HG02610 (cell line): ENCODE measurements around the gene GALNT13.
"Not testable (repeated sequence)": the region's sequence is repeated elsewhere in the genome, so short reads cannot be mapped to it uniquely, and the experiment has no call there.

Experiments used
- ATAC-seq: cut with Tn5 transposase; IDR thresholded peaks from one replicate; pipeline ENCODE4 v1.9.1; 2021; ENCODE audit warnings: mild to moderate bottlenecking, moderate library complexity; ENCODE audit not compliant: unreplicated experiment

Gene GALNT13

DNA sequence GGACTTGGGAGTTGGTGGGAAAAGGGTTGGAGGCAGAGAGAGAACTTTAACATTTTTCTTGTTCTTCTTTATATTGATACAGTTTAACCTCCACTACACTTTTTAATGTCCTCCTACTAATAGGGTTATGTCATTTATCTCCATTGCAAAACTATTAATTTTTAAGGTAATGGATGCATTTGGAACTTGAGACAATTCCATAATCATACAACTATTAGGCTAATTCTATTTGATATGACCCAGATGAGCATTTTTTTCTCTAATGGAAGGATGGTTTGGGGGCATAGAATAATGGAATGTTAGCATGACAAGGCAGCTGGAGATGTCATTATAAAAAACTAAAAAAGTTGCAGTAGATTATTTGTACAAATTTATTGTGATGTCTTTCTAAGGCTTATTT is 587.6 kb downstream of the GALNT13 start:
- ATAC-seq: no peak

DNA sequence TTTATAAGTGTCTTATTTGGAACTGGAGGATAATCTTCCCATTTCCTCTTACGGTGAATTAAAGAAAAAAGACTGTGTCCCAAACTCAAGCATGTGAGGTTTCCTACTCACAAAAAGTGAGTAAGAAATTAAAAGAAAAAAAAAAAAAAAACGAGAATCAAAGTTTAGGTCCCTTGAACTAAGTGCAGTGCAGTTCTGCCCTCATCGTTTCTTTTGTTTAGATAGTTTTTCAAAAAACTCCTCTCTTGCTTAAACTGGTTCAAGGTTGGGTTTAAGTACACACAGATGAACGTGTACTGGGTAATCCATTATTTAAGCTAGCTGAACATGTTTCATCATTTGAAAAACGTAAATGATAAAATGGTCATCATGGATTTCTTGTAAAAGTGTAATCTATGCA is 590.9 kb downstream of the GALNT13 start:
- no peak for ATAC-seq

DNA sequence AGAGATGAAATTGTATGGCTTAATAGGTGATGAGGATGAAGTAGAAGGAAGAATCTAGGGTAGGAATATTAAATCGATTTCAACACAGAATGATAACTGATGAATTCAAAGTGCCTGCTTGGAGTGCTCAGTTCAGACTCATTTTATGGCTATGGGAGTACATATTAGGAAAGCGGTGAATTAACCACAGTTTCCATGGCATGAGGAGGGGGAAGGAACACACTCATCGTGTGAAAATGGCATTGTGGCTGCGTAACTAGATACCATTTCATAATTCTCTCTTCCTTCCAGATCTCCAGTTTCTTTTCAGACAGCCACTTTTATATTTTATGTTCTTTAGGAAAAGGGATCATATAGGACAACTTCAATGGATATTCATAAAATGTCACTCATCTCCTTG is 594.5 kb downstream of the GALNT13 start:
- ATAC-seq: no peak

DNA sequence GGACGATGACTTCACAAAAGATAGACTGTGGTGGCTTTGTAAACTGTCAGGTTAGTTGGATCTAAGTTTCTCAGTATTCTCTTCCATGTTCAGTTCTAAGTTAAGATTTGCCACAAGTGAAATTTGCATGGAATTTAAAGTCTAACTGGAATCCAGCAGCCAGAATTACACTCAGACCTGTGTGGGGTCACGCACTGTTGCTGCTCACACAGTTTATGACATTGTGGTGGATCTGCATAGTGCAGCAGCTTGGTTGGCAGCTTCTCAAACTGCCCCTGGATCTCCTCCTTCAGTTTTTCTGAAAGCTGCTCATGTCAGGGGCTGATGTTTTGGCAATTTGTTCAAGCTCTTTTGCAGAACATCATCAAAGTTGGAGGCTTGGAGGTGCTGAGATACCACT is 598.7 kb downstream of the GALNT13 start:
- no peak for ATAC-seq

DNA sequence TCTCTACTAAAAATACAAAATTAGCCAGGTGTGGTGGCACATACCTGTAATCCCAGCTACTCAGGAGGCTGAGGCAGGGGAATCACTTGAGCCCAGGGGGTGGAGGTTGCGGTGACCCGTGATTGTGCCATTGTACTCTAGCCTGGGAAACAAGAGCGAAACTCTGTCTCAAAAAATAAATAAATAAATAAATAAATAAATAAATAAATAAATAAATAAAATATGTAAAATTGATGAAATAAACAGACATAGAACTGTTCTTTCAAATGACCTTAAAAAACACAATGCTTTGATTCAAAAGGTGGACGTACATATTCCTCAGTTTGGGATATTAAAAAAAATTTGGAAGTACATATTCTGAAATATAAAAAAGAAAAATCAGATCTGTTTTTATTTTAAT is 599.8 kb downstream of the GALNT13 start:
- not testable (repeated sequence) for ATAC-seq

DNA sequence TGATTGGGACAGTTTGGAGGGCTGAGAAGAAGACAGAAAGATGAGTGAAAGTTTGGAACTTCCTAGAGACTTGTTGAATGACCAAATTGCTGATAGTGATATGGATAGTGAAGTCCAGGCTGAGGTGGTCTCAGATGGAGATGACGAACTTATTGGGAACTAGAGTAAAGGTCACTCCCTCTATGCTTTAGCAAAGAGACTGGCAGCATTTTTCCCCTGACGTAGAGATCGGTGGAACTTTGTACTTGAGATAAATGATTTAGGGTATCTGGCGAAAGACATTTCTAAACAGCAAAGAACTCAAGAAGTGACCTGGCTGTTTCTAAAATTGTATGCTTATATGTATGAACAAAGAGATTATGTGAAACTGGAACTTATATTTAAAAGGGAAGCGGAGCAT is 605.6 kb downstream of the GALNT13 start:
- ATAC-seq: no peak

DNA sequence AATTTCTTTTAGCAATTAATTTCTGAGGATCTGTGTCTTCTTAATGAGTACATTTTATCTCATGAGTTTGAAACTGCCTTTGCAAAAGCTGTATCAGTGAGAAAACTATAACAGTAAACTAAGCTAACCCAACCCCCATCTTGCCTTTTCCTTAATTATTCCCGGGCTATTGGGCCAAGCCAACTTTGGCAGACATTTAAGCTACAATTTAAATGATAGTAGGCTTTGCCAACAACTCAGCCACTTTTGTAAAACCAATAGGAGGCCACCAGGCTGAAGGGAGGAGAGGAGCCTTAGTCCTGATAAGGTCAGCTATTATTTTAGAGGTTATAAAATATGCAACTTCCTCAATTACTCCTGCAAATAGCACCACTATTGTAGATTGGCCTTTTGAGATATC is 608.8 kb downstream of the GALNT13 start:
- no peak for ATAC-seq

DNA sequence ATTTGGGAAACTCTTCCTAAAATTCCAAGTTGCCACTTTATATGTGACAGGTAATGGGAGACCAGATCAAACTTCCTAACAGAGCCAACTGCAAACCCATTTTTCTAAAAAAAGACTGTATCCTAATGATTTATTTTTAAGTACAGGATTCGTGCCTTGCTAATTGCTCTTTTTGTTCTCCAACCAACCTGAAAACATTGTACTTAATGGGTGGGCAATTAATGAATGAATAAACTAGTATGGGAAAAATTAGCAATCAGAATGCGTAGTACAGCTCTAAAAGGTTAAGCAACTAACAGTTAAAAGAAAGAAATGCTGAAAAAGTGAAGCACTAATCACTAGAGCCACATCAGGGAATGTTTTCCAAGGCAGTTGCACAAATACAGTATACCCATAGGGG is 609.6 kb downstream of the GALNT13 start:
- ATAC-seq: no peak

DNA sequence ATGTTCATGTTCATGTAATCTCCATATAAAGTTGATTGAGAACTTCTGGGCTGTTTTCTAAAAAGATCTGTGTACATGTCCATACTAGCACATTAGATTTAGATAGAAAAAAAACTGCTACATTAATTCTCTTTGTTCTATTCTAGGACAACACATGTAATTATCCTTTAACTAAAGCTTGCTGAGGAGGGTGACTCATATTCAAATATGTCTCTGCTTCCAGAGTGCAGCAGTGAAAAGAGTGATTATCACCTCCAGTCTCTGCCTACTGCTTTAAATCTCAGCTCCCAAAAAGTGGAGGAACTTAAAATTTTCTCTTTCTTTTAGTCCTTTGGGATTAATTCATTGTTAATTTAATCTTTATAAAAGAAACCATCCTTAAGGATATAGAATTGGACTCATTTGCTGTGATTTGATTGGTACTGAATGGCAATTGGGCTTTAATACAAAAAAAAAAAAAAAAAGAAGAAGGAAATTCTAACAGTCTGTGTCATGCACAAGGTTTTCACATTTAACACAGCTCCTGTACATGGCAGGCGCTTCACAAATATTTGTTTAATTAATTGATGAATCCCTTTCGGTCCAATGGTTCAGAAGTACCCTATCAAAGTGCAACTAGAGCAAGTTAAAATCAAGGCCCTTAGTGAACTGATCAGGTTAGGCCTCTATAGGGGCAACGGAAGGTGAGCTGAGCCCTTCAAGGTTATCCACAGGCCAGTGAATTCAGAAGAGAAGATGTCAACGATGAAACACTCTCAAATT is 612.8 kb downstream of the GALNT13 start:
- ATAC-seq: no peak

DNA sequence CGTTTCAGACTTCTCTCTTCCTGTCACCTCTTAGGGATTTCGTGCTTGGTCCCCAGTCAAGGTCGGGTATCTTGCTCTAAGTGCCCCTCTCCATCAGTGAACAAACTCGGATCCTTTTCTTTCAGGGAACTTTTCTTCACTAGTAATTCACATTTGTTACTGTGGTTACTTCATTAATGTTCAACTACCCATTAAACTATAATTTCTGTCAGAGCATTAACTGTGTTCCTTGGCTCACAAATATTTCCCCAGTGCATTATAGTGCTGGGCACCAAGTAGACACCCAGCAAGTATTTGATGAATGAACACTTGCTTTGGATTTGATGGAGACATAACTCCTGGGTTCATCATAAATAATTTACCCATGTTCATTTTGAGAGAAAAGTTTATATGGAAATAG is 617.1 kb downstream of the GALNT13 start:
- ATAC-seq: no peak

DNA sequence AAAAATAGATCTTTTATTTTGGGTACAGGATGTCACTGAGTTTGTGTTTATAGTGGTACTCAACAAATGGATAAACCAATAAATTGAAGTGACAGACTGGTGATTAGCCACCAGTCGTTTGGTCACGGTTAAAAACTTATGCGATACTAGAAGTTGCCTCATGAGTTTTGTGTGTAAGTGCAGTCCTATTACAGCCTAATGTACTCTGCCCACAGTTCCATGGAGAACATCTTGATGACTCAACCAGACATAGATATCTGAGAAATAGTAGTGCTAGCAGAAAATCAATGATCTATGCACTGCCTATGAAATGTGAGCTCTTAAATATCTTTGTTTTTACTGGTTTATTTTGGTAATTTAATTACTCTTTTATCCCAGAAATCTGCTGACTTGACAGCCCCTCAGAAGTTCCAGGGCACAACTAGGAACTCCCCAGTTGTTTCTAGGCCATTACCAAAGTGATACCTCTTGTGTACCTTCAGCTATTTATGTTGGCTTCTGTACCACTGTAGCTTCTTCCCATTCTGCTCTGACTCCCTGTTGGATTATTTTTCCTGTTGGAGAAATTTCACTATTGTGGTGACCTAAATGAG is 617.6 kb downstream of the GALNT13 start:
- ATAC-seq: no peak

DNA sequence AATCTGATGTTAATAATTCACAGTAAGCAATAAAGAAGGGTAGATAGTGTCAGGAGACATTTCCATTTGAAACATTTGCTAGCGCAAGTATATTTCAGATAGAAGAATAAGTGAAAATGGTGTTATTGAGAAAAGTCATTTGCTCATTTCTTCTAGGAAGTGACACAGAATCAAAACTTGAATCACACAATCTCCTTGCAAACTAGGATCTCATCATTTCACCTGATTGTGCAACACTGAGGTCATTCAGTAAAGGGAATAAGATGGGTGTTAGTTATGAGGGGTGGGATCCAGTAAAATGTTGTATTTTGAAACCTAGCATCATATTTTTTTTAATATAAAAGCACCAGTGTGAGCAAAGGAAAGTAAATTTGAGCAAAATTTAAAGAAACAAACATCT is 618.8 kb downstream of the GALNT13 start:
- no peak for ATAC-seq

DNA sequence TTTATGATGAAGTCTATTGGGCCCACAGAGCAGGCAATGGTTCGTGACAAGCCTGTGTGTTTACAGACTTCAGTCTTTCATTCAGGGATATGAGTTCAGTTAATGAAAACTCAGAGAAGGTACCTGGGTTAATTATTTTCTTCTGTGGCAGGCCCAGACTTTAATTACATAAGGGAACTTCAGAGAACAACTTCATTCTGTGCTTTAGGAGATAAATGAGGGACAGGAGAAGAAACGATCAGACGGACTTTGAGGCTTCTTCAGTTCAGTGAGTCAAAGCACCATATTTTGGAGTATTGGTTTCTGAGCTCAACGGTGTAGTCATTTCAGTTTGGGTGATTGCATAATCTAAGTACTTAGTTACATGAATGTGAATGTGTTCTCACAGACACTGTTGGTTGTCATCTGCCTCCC is 623.7 kb downstream of the GALNT13 start:
- no peak for ATAC-seq

DNA sequence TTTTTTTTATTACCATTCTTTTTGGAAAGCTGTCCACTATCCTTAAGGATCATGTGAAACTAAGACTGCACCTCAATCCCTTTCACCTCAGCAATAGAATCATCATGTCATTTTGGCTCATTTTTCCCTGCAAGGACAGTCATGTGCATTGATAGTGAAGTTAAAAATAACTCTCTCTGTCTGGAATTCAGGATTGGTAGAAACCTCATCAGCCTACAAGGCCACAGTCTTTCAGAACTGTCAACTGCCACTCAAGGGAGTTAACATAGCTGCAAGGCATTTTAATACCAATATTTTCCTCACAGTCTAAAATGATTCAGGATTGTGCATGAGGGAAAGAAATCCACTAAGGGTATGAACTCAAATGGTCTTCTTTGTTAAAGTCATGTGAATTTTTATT is 625.3 kb downstream of the GALNT13 start:
- no peak for ATAC-seq
